ENCODE results near the gene KLRF1. TPM values are rescaled to one million over a fixed set of nuclear protein-coding genes. Genes with fewer than 3 reads are reported as not detected.

KLRF1 gene
- total and polyA plus RNA-seq, 2 experiments from 2014 or later: 0.50 TPM; not detected in 1

DNA sequence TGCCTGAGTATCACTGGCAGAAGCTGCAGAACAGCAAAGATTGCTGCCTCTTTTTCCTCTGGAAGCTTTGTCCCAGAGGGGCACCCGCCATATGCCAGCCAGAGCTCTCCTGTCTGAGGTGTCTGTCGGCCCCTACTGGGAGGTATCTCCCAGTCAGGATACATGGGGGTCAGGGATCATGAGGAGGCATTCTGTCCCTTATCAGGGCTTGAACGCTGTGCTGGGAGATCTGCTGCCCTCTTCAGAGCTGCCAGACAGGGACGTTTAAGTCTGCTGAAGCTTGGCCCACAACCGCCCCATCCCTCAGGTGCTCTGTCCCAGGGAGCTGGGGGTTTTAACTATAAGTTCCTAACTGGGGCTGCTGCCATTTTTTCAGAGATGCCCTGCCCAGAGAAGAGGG is 21.6 kb downstream of the KLRF1 start (continued):
- TF ChIP-seq, protein P1, sequence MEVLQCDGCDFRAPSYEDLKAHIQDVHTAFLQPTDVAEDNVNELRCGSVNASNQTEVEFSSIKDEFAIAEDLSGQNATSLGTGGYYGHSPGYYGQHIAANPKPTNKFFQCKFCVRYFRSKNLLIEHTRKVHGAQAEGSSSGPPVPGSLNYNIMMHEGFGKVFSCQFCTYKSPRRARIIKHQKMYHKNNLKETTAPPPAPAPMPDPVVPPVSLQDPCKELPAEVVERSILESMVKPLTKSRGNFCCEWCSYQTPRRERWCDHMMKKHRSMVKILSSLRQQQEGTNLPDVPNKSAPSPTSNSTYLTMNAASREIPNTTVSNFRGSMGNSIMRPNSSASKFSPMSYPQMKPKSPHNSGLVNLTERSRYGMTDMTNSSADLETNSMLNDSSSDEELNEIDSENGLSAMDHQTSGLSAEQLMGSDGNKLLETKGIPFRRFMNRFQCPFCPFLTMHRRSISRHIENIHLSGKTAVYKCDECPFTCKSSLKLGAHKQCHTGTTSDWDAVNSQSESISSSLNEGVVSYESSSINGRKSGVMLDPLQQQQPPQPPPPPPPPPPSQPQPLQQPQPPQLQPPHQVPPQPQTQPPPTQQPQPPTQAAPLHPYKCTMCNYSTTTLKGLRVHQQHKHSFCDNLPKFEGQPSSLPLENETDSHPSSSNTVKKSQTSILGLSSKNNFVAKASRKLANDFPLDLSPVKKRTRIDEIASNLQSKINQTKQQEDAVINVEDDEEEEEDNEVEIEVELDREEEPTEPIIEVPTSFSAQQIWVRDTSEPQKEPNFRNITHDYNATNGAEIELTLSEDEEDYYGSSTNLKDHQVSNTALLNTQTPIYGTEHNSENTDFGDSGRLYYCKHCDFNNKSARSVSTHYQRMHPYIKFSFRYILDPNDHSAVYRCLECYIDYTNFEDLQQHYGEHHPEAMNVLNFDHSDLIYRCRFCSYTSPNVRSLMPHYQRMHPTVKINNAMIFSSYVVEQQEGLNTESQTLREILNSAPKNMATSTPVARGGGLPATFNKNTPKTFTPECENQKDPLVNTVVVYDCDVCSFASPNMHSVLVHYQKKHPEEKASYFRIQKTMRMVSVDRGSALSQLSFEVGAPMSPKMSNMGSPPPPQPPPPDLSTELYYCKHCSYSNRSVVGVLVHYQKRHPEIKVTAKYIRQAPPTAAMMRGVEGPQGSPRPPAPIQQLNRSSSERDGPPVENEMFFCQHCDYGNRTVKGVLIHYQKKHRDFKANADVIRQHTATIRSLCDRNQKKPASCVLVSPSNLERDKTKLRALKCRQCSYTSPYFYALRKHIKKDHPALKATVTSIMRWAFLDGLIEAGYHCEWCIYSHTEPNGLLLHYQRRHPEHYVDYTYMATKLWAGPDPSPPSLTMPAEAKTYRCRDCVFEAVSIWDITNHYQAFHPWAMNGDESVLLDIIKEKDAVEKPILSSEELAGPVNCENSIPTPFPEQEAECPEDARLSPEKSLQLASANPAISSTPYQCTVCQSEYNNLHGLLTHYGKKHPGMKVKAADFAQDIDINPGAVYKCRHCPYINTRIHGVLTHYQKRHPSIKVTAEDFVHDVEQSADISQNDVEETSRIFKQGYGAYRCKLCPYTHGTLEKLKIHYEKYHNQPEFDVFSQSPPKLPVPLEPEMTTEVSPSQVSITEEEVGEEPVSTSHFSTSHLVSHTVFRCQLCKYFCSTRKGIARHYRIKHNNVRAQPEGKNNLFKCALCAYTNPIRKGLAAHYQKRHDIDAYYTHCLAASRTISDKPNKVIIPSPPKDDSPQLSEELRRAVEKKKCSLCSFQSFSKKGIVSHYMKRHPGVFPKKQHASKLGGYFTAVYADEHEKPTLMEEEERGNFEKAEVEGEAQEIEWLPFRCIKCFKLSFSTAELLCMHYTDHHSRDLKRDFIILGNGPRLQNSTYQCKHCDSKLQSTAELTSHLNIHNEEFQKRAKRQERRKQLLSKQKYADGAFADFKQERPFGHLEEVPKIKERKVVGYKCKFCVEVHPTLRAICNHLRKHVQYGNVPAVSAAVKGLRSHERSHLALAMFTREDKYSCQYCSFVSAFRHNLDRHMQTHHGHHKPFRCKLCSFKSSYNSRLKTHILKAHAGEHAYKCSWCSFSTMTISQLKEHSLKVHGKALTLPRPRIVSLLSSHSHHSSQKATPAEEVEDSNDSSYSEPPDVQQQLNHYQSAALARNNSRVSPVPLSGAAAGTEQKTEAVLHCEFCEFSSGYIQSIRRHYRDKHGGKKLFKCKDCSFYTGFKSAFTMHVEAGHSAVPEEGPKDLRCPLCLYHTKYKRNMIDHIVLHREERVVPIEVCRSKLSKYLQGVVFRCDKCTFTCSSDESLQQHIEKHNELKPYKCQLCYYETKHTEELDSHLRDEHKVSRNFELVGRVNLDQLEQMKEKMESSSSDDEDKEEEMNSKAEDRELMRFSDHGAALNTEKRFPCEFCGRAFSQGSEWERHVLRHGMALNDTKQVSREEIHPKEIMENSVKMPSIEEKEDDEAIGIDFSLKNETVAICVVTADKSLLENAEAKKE (CRISPR knock-in tag; IDR thresholded peaks at IDR 0.05): no peak
- TF ChIP-seq ZNF331 (CRISPR knock-in tag; IDR thresholded peaks at IDR 0.05; ENCODE audit: low read depth): no peak

DNA sequence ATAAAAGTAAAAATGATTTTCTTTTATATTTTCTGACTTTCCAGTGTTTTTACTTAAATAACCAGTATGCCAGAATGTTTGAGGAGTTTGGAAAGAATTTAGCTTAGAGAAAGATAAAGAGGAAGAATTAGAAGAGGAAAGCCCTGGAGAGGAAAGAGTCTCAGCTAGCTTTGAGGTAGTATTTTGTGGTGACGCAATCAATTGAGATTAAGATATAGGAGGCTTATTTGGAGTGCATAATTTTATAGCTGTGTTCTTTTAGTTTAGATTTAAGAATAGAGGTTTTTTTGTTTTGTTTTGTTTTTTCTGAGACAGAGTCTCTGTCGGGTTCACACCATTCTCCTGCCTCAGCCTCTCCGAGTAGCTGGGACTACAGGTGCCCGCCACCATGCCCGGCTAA is 23.8 kb downstream of the KLRF1 start:
- H3K9me3 Mint-ChIP-seq: no peaks in the 10 kb centered on the region
- TF ChIP-seq STAT1 (IDR thresholded peaks at IDR 0.05; ENCODE audit: unreplicated experiment): no peak
- no peak for TF ChIP-seq NANOG (IDR thresholded peaks at IDR 0.05; ENCODE audit: borderline replicate concordance)
- no peak for TF ChIP-seq ZNF114 (CRISPR knock-in tag; IDR thresholded peaks at IDR 0.05)
- TF ChIP-seq ZNF331 (CRISPR knock-in tag; IDR thresholded peaks at IDR 0.05; ENCODE audit: low read depth): no peak
- TF ChIP-seq EZH2phosphoT487 (IDR thresholded peaks at IDR 0.05; ENCODE audit: unreplicated experiment): no peak
- no peak for TF ChIP-seq POLR2AphosphoS5 (IDR thresholded peaks at IDR 0.05; ENCODE audit: low read depth)
- no peak for TF ChIP-seq JUNB (IDR thresholded peaks at IDR 0.05; ENCODE audit: unreplicated experiment)
- TF ChIP-seq, protein P2, sequence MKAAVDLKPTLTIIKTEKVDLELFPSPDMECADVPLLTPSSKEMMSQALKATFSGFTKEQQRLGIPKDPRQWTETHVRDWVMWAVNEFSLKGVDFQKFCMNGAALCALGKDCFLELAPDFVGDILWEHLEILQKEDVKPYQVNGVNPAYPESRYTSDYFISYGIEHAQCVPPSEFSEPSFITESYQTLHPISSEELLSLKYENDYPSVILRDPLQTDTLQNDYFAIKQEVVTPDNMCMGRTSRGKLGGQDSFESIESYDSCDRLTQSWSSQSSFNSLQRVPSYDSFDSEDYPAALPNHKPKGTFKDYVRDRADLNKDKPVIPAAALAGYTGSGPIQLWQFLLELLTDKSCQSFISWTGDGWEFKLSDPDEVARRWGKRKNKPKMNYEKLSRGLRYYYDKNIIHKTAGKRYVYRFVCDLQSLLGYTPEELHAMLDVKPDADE (IDR thresholded peaks at IDR 0.05): no peak
- TF ChIP-seq EZH2 (IDR thresholded peaks at IDR 0.05; ENCODE audit: low read depth, unreplicated experiment): no peak
- TF ChIP-seq, protein P3, sequence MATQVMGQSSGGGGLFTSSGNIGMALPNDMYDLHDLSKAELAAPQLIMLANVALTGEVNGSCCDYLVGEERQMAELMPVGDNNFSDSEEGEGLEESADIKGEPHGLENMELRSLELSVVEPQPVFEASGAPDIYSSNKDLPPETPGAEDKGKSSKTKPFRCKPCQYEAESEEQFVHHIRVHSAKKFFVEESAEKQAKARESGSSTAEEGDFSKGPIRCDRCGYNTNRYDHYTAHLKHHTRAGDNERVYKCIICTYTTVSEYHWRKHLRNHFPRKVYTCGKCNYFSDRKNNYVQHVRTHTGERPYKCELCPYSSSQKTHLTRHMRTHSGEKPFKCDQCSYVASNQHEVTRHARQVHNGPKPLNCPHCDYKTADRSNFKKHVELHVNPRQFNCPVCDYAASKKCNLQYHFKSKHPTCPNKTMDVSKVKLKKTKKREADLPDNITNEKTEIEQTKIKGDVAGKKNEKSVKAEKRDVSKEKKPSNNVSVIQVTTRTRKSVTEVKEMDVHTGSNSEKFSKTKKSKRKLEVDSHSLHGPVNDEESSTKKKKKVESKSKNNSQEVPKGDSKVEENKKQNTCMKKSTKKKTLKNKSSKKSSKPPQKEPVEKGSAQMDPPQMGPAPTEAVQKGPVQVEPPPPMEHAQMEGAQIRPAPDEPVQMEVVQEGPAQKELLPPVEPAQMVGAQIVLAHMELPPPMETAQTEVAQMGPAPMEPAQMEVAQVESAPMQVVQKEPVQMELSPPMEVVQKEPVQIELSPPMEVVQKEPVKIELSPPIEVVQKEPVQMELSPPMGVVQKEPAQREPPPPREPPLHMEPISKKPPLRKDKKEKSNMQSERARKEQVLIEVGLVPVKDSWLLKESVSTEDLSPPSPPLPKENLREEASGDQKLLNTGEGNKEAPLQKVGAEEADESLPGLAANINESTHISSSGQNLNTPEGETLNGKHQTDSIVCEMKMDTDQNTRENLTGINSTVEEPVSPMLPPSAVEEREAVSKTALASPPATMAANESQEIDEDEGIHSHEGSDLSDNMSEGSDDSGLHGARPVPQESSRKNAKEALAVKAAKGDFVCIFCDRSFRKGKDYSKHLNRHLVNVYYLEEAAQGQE (IDR thresholded peaks at IDR 0.05; ENCODE audit: unreplicated experiment): no peak

More for the DNA sequence above, 23.8 kb downstream of the KLRF1 start:
- Histone ChIP-seq H3K27ac (ENCODE audit: low read depth) (no peak overlapping the region), H3K27me3 (ENCODE audit: insufficient read depth) (no peaks in the 10 kb centered on the region), H3K4me2 (no peak overlapping the region), H3K4me1 (ENCODE audit: insufficient read depth) (no peaks in the 10 kb centered on the region), H3F3A (replicated peaks; ENCODE audit: low read depth) (no peaks in the 10 kb centered on the region), H3K9me2 (ENCODE audit: insufficient read depth) (peaks cover 15% of the 10 kb centered on the region; the same call in 1 of the 2 replicates), H2AFZ (no peak overlapping the region), H3K36me3 (ENCODE audit: insufficient read depth) (no peaks in the 10 kb centered on the region), H3K4me3 (no peak overlapping the region), H3K79me2 (replicated peaks; ENCODE audit: insufficient read depth) (no peaks in the 10 kb centered on the region), H4K20me1 (replicated peaks; ENCODE audit: insufficient read depth) (no peaks in the 10 kb centered on the region)
- no peak for DNase-seq (ENCODE audit: low spot score)
- Mint-ChIP-seq H3K27me3 (ENCODE audit: insufficient read depth, low read depth, poor library complexity) (peaks cover 2% of the 10 kb centered on the region), H3K4me1 (peaks cover 21% of the 10 kb centered on the region), H3K36me3 (ENCODE audit: low read depth) (no peaks in the 10 kb centered on the region), H3K4me3 (no peak overlapping the region), H3K27ac (no peak overlapping the region)
- no peak for ATAC-seq

Data from GM23338 (cell line).